Stimulated activated CD4-positive, alpha-beta T cell treated with anti-CD3 and anti-CD28 coated beads, Interleukin-1b, Interleukin-23, amount 100 ng/mL, for 4 hours (primary cell): ENCODE measurements around the gene TRDN.
"Not testable (repeated sequence)": the region's sequence is repeated elsewhere in the genome, so short reads cannot be mapped to it uniquely, and the experiment has no call there.

Source experiments
- DNase-seq, 2 donors: peaks; one replicate each; pipeline ENCODE4 v3.0.0-alpha.2; 2020; ENCODE audit warnings: low read depth in 2 of 2

The TRDN gene

GRCh38 chr6:123503619-123504018, 133.1 kb downstream of the TRDN start:
- DNase-seq = no peak

DNA sequence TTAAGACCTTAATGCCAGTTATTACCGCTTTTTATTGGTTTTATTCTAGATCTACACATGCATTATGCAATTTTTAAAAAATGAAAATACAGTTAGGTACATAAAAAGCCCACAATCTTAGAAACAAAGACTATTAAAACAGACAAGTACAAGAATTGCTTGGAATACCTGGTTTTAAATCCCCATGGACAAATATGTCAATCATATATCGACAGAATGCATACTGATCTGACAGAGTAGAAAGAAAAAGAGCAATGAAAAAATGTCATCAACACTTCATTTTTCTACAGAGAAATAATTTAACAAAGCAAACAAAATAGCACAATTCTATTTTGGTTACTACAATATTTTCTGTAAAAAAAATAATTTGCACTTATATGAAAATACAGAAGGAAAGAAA, 139.7 kb downstream of the TRDN start:
- no peak for DNase-seq

DNA sequence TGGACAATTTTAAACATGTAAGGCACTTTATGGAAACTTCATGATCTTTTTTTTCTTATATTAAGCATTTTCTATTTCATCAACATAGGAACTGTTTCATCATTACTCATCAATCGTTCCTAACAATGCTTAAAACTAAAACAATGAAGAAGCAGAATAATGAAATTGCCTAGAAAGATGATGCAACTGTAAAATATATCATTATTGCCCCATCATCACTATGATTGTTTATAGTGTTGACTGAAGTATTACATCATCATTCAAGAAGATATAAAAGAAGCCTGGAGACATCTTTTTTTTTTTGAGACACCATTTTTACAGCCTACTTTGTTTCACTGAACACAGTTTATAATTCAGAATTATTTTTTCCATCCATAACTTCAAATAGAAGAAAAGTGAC, 147.2 kb downstream of the TRDN start:
- DNase-seq = no peak

DNA sequence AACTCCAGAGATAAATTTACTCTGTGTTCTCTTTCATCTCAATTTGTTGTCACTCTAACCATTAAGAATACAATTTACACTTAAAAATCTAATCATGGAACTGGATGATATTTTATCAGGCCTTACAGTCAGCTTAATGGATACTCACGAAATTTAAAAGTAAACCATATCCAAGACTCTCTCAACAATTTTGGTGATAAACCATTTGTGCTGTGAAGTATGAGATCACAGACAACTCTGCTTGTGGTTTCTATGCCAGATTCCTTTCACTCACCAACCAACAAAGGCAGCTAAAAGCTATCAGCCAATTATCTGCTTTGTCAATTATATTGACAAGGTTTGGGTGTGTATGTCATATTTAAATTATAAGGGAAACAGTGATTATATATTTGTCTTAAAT, 155.8 kb downstream of the TRDN start:
- no peak for DNase-seq

DNA sequence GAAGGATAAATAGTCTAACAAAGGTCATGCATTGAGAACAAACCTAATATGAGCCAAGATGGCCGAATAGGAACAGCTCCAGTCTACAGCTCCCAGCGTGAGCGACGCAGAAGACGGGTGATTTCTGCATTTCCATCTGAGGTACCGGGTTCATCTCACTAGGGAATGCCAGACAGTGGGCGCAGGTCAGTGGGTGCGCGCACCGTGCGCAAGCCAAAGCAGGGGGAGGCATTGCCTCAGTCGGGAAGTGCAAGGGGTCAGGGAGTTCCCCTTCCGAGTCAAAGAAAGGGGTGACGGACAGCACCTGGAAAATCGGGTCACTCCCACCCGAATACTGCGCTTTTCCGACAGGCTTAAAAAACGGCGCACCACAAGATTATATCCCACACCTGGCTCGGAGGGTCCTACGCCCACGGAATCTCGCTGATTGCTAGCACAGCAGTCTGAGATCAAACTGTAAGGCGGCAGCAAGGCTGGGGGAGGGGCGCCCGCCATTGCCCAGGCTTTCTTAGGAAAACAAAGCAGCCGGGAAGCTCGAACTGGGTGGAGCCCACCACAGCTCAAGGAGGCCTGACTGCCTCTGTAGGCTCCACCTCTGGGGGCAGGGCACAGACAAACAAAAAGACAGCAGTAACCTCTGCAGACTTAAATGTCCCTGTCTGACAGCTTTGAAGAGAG, 164.6 kb downstream of the TRDN start:
- DNase-seq = not testable (repeated sequence)

DNA sequence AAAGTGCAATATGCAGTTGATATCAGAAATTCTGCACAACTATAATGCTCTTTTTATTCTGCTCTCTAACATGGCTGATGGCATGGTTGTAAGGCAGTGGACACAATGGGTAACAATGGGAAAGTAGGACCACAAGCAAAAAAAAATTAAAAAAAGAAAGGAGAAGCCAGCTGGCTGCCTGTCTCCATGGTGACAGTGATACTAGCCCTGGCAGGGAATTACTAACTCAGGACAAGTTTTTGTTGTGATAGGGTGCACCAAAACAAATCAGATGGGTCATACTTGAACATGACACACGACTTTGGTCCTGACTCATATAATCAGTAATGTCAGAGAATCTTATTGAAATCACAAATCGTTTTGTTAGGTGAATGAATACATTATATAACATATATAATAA, 169.4 kb downstream of the TRDN start:
- DNase-seq = no peak

GRCh38 chr6:123462152-123462551, 174.6 kb downstream of the TRDN start:
- DNase-seq = no peak

GRCh38 chr6:123458218-123458617, 178.5 kb downstream of the TRDN start:
- no peak for DNase-seq

GRCh38 chr6:123456836-123457235, 179.9 kb downstream of the TRDN start:
- DNase-seq = no peak

DNA sequence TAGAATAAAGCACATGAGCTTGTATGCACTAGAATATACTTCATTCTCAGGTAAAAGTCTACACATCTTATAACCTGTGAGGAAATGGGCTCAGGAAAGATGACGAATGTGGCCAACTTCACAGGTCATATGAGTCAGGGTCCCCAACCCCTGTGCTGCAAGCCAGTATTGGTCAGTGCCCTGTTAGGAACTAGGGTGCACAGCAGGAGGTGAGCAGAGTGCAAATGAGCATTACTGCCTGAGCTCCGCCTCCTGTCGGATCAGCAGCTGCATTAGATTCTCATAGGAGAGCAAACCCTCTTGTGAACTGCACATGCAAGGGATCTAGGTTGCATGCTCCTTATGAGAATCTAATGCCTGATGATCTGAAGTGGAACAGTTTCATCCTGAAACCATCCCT, 182.3 kb downstream of the TRDN start:
- DNase-seq = no peak

GRCh38 chr6:123453071-123453470, 183.7 kb downstream of the TRDN start:
- not testable (repeated sequence) for DNase-seq

- DNase-seq = no peak
Observed at GRCh38 chr6:123448306-123448884, 188.4 kb downstream of the TRDN start.

- no peak for DNase-seq
Observed at GRCh38 chr6:123447315-123447937, 189.3 kb downstream of the TRDN start.

DNA sequence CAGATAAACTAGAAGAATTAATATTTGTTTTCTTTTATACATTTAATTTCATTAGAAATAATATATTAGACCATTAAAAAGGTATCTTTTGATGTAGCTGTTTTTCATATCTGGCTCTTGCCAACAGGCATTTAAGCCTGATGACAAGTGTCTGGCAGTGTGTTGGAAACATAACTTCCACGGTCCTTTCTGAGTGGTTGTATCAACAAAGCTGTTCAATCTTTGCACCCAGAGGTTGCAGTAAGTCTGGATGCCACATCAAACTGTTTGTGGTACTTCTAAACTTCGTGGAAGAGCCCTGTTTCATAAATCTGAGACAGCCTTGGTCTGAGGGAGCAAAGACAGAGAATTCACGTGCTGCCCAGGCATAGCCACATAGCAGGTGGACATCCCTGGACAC, 197.4 kb downstream of the TRDN start:
- no peak for DNase-seq

- DNase-seq = no peak
Observed at GRCh38 chr6:123434186-123434585, 202.6 kb downstream of the TRDN start.

- DNase-seq = no peak
Observed at GRCh38 chr6:123430970-123431369, 205.8 kb downstream of the TRDN start.

DNA sequence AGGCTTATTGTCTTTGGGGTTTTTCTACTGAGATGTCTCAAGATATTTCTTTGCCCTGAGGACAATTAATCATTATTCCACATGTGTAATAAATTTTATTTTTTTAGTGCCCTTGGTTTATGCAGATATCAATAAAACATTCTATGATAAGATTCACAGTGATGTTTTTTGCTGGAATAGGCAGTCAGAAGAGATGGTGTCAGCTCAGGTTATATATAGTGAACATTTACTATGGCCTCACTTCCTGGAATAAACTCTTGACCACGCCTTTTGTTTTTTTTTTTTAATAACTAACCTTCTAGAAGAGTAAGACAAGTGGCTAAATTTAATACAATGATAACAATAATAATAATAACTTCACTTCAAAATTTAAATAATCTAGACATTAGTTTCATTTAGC, 209.7 kb downstream of the TRDN start:
- no peak for DNase-seq

- no peak for DNase-seq
Observed at GRCh38 chr6:123423130-123423529, 213.6 kb downstream of the TRDN start.

GRCh38 chr6:123420512-123420911, 216.2 kb downstream of the TRDN start:
- no peak for DNase-seq

GRCh38 chr6:123418071-123418470, 218.7 kb downstream of the TRDN start:
- DNase-seq = no peak

DNA sequence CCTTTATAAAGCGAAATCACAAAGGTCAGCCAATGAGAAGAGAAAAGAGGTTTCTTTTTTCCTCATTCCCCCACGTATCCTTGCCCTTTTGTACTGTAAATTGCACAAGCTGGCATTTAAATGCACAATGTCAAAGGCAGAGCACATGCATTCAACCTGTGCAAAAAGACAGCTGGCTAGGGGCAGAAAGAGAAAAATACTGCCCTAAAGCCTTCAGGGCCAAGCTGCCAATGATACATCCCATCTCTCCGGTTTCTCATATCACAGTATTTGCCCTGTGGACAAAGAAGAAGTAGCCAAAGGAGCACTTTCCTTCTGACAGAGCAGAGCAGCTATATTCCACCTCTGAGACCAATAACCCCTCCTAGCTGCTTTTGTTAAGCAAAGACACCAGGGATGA, 219.2 kb downstream of the TRDN start:
- DNase-seq = no peak

DNA sequence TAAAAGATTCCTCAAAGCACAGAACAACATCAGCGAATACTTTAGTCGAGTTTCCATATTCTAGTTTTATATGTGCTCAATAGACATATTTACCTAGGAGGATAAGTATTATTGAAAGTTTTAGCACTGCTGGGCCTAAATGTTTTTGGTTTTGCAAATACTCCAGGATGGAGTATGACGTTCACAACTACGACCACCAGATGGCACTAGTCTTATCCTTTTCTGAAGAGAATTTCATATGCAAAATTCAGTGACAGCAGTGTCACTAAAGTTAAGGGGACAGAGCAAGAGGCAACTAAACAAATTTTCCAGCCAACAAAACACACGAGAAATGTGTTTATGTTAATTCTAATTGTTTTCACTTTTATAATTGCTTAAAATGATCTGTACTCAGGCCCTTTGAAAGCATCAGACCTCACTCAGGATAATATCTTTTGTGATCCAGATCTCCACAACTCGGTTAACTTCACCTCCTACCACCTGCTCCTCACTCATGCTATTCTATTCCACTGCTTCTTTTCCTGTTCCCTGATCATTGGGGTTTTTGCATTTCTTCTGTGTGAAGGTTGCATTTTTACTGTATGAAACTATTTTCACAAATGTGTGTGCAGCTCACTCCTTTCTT, 220.8 kb downstream of the TRDN start:
- DNase-seq = no peak

DNA sequence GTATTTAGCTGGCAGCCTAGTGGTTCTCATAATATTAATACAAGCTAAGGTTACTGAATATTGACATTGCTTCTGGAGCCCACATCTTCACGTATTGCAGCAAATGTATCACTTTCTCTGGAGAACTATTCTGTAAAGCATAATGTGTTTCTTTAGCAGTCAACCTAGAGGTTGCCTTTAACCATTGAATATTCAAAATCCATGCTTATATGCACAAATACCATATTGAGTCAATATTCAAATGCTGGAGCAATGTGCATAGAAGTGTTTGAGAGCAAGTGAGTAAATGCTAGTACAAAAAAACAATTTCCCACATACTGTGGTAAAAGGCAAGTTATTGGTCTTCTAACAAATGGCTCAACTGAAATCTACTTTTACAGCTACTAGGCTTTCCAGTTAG, 231.8 kb downstream of the TRDN start:
- DNase-seq = no peak
